K562 (cell line): Measurements from ENCODE around the gene NDUFV2. TPM values are rescaled to one million over a fixed set of nuclear protein-coding genes. Genes with fewer than 3 reads are reported as not detected.

ENCODE experiments used
- ARID4B ChIP-seq: sonication (generic); formaldehyde crosslinking; IDR thresholded peaks from 2 replicates; pipeline ENCODE4 v1.8.0; 2022; ENCODE audit warnings: mild to moderate bottlenecking, missing genetic modification reagents
- CTBP1 ChIP-seq: fragments of 450-650 bp; IDR thresholded peaks from 2 replicates; pipeline ENCODE4 v1.6.1; 2016; ENCODE audit warnings: borderline replicate concordance
- FOXJ2 ChIP-seq: fragments of 200-800 bp; sonication (Bioruptor generic); IDR thresholded peaks from 2 replicates; pipeline ENCODE4 v1.6.1; 2016; ENCODE audit warnings: missing genetic modification characterization, missing compliant biosample characterization
- HDAC3 ChIP-seq: fragments of 450-650 bp; IDR thresholded peaks from 2 replicates; pipeline ENCODE4 v1.6.1; 2018; ENCODE audit warnings: borderline replicate concordance, mild to moderate bottlenecking, moderate library complexity; ENCODE audit not compliant: partially characterized antibody
- HMG20B ChIP-seq: fragments of 250-450 bp; sonication (Bioruptor Pico); IDR thresholded peaks from 2 replicates; pipeline ENCODE4 v1.5.0; 2021; ENCODE audit warnings: mild to moderate bottlenecking
- ILK ChIP-seq: fragments of 450-650 bp; IDR thresholded peaks from 2 replicates; pipeline ENCODE4 v1.6.1; 2016; ENCODE audit warnings: missing genetic modification characterization, low read depth, mild to moderate bottlenecking, missing compliant biosample characterization, moderate library complexity, borderline replicate concordance
- L3MBTL2 ChIP-seq: fragments of 450-650 bp; IDR thresholded peaks from 2 replicates; pipeline ENCODE4 v1.6.1; 2016; ENCODE audit warnings: mild to moderate bottlenecking, moderate library complexity
- MAFK ChIP-seq: IDR thresholded peaks from 2 replicates; pipeline ENCODE4 v1.6.1; 2011; ENCODE audit warnings: low read length, improper control_type of control experiment
- RNF219 ChIP-seq: fragments of 250-450 bp; sonication (Bioruptor Pico); IDR thresholded peaks from 2 replicates; pipeline ENCODE4 v1.5.0; 2022; ENCODE audit warnings: mild to moderate bottlenecking
- SMAD4 ChIP-seq: fragments of 250-450 bp; sonication (Bioruptor Pico); conservative IDR thresholded peaks from 2 replicates; pipeline ENCODE4 v1.8.0; 2021; ENCODE audit warnings: inconsistent platforms, mild to moderate bottlenecking, moderate library complexity
- SOX6 ChIP-seq: fragments of 450-650 bp; IDR thresholded peaks from 2 replicates; pipeline ENCODE4 v1.6.1; 2014; ENCODE audit warnings: mild to moderate bottlenecking
- ZHX1 ChIP-seq: fragments of 150-350 bp; conservative IDR thresholded peaks from 2 replicates; pipeline ENCODE4 v1.6.1; 2014; ENCODE audit warnings: low read length
- ZNF133 ChIP-seq: fragments of 250-450 bp; sonication (Bioruptor Pico); IDR thresholded peaks from 2 replicates; pipeline ENCODE4 v1.4.0; 2020; ENCODE audit warnings: mild to moderate bottlenecking
- ZNF217 ChIP-seq: sonication (generic); formaldehyde crosslinking; IDR thresholded peaks from 2 replicates; pipeline ENCODE4 v1.8.0; 2022; ENCODE audit warnings: mild to moderate bottlenecking, missing genetic modification reagents
- ZNF316 ChIP-seq: fragments of 450-650 bp; IDR thresholded peaks from 2 replicates; pipeline ENCODE4 v1.6.1; 2016
- ZNF436 ChIP-seq: fragments of 250-450, 450-650 bp; sonication (Bioruptor Pico); formaldehyde crosslinking; IDR thresholded peaks from 2 replicates; pipeline ENCODE4 v1.7.0; 2020; ENCODE audit warnings: mild to moderate bottlenecking
- ZNF57 ChIP-seq: fragments of 450-650 bp; formaldehyde crosslinking; IDR thresholded peaks from 2 replicates; pipeline ENCODE4 v1.4.0; 2020; ENCODE audit warnings: mild to moderate bottlenecking, moderate library complexity
- ZNF77 ChIP-seq: fragments of 250-450 bp; sonication (Bioruptor Pico); IDR thresholded peaks from 2 replicates; pipeline ENCODE4 v1.5.0; 2020
- polyA plus RNA-seq, 8 experiments: library from polyadenylated mRNA; depleted of rRNA in 4 of 8; stranded (reverse) in 5 of 8; unstranded in 3 of 8; fragments of >200 nt; fragmentation: Nextera tagmentation in 2 of 8; fragmentation: Illumina TruSeq in 1 of 8; extraction: Ambion mirVana in 2 of 8; extraction: Trizol in 1 of 8; gene quantifications; 2 replicates each; pipeline versions ENCODE4 v1.2.1 to v1.2.3, GENCODE V29; 2011 to 2014; ENCODE audit warnings: inconsistent platforms in 1 of 8, missing spikeins in 1 of 8
- total RNA-seq, 7 experiments: library from RNA; depleted of rRNA in 6 of 7; stranded (reverse); fragments of >200 nt in 6 of 7; fragmentation: Illumina TruSeq in 2 of 7; extraction: Trizol in 2 of 7; gene quantifications; 2 replicates each; pipeline versions ENCODE4 v1.2.1 to v1.2.3, GENCODE V29; 2011 to 2021; ENCODE audit warnings: low replicate concordance in 1 of 7

The NDUFV2 gene
- total and polyA plus RNA-seq, 9 of the 15 experiments (the other 6 are each of a cell fraction or from before 2014, with no cell fraction given): 213 to 550 (median 384) TPM

- TF ChIP-seq SOX6 (peak; percentile 67), CTBP1 (peak; percentile 85), ZNF316 (peak; percentile 11; the same call in 1 of the 2 replicates), HMG20B (CRISPR knock-in tag) (no peak), HDAC3 (no peak), ILK (tag) (no peak), ZNF133 (CRISPR knock-in tag) (no peak), L3MBTL2 (peak; percentile 84), ZNF77 (peak; percentile 72; the same call in 1 of the 2 replicates), FOXJ2 (tag) (peak; percentile 54), MAFK (no peak), ZNF436 (CRISPR knock-in tag) (no peak), ARID4B (CRISPR knock-in tag) (peak; percentile 82), ZHX1 (no peak), ZNF217 (CRISPR knock-in tag) (no peak), SMAD4 (CRISPR knock-in tag) (peak; percentile 84), ZNF57 (CRISPR knock-in tag) (0 out of 2 replicates have a peak, but pooled peaks have one; percentile 75), RNF219 (CRISPR knock-in tag) (peak; percentile 42; the same call in 1 of the 2 replicates)
Measured at GRCh38 chr18:9136315-9137155, 34.0 kb downstream of the NDUFV2 start, which contains the start of gene ANKRD12 (continued).
